ENCODE measurements around the gene ZNF383.
"Not testable (repeated sequence)": the region's sequence is repeated elsewhere in the genome, so short reads cannot be mapped to it uniquely, and the experiment has no call there.

DNA sequence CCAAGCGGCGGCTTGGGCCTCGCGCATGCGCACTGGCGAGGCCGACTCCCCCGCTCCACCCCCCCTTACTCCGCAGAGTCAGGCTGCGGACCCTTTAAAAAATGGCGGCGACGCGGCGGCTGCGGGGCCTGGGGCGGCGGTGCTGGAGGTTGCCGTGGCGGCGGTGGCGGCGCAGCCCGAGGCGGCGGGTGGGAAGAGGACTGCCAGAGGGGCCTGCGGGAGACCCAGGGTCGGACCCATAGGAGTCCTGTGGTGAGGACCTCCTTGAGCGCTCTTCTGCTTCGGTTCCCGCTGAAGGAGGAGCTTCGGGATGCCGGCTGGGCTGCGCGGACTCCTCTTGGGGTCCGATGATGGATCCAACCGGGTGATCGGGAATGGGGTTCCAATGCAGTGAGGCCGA lies 71.2 kb downstream of the ZNF383 start:
- not testable (repeated sequence) for TF ChIP-seq SUZ12 (IDR thresholded peaks at IDR 0.05; ENCODE audit: extremely low read depth, insufficient read depth, insufficient read length); YY1 (IDR thresholded peaks at IDR 0.05; ENCODE audit: insufficient read depth, insufficient read length); ZNF274 (IDR thresholded peaks at IDR 0.05; ENCODE audit: low read depth, low read length)
